Activated CD4-positive, CD25-positive, alpha-beta regulatory T cell treated with anti-CD3 and anti-CD28 coated beads, Interleukin-2, amount 50 U/mL, for 16 hours (primary cell): ENCODE measurements around the gene OXSR1.
"Not testable (repeated sequence)": the region's sequence is repeated elsewhere in the genome, so short reads cannot be mapped to it uniquely, and the experiment has no call there.

Experiments
- DNase-seq: peaks from one replicate; pipeline ENCODE4 v3.0.0-alpha.2; 2020; ENCODE audit warnings: low read depth, low spot score

The OXSR1 gene

GRCh38 chr3:38268087-38268486 lies 102.8 kb downstream of the OXSR1 start:
- DNase-seq, result no peak

DNA sequence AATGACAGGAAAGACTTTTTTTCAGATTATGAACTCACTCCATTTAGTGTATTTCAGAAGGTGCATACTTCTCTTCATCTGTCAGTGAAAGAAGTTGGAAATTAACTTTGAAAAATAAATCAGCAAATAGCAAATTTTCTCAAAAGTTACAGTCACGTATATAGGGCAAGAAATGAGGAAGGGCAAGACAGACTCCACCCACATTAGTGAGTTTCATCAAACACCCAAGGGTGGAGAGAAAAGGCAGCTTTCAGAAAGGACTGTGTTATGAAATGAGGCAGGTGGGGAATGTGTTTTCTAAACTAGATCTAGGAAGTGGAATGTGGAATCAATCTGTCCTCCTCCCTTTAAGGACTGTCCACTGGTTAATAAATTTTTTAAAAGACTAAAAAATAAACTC lies 103.2 kb downstream of the OXSR1 start:
- no peak for DNase-seq

GRCh38 chr3:38270606-38271005 lies 105.3 kb downstream of the OXSR1 start:
- DNase-seq, result no peak

- DNase-seq, result no peak
Observed at GRCh38 chr3:38271553-38271952, 106.2 kb downstream of the OXSR1 start.

- DNase-seq, result no peak
Observed at GRCh38 chr3:38274864-38275649, 109.7 kb downstream of the OXSR1 start.

GRCh38 chr3:38275658-38276057 lies 110.3 kb downstream of the OXSR1 start:
- DNase-seq, result no peak

DNA sequence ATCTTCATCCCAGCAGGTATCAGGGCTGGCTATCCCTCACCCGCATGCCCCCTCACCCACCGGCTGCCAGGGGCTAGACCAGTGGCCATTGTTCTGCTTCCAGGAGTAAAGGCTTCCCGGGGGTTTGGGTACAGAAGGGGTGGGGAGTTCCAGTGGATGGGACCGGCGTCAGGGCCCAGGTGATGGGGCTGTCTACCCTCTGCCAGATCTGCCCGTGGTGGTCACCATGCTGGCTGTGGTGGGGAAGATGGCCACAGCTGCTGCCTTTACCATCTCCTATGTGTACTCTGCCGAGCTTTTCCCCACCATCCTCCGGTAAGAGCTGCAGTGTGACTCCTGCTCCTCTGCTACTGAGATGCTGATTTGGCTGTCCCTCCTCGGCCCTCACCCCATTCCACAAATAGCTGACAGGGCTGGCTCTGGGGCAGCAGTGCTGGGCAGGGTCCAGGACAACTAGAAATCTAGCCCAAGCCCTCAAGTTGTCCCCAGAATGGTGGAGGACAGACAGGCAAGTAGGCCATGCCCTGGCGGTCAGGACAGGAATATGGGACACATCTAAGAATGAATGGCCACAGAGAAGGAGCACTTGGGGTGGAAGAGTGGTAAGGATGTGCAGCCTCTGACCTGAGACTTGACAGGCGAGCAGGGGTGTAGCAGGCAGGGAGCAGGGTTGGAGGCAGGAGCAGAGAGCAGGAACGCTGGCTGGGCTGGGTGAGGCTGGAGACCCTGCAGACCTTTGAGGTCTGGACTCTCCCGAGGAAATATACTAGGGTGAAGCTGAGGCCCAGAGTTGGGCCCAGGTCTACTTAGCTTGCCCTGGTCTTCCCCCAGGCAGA lies 111.0 kb downstream of the OXSR1 start:
- no peak for DNase-seq

DNA sequence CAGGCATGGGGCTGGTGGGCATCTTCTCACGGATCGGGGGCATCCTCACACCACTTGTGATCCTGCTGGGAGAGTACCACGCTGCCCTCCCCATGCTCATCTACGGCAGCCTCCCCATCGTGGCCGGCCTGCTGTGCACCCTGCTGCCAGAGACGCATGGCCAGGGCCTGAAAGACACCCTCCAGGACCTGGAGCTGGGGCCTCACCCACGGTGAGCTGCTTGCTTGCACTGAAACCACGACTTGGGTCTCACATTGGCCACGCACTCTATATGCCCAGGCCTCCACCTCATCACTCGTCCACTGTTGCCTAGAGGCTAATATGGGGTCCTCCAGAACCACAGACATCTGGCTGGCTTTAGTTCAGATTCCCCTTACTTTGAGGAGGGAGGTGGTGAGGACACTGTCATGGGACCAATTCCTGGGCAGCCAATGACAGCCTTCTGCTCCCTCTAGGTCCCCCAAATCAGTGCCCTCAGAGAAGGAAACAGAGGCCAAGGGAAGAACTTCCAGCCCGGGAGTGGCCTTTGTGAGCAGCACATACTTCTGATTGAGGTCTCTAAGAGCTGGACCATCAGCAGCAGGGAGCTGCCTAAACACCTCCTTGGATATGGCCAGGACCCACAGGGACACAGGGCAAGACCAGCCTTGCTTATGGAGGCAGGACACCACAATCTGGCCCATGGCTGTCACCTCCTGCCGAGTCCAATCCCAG lies 111.7 kb downstream of the OXSR1 start:
- DNase-seq, result no peak

DNA sequence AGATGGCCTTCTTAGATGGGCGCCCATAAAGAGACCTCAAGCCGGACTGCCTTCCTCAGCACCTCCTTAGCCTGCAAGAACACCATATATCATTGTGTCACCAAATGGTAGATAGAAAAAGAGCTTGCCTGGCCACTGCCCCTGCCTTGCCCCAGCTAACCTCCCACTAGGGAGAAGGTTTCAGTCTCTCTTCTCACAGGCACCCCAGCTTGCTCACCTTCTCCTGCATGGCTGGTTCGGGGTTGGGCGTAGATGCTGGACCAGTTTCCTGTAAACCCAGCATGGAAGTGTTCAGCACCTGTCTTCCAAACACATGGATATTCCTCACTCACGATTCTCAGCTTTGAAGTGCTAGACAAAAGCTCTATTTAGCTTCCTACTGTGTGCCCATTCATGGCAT lies 113.5 kb downstream of the OXSR1 start:
- DNase-seq, result no peak

GRCh38 chr3:38281895-38282686 lies 116.8 kb downstream of the OXSR1 start, which contains the start of gene SLC22A14:
TSS of gene SLC22A14 (plus strand) at chr3:38282294. CDS start at chr3:38306027, 23,733 bp downstream.
- no peak for DNase-seq

GRCh38 chr3:38283810-38284755 lies 118.7 kb downstream of the OXSR1 start:
- no peak for DNase-seq

GRCh38 chr3:38284756-38285150 lies 119.4 kb downstream of the OXSR1 start:
- no peak for DNase-seq

DNA sequence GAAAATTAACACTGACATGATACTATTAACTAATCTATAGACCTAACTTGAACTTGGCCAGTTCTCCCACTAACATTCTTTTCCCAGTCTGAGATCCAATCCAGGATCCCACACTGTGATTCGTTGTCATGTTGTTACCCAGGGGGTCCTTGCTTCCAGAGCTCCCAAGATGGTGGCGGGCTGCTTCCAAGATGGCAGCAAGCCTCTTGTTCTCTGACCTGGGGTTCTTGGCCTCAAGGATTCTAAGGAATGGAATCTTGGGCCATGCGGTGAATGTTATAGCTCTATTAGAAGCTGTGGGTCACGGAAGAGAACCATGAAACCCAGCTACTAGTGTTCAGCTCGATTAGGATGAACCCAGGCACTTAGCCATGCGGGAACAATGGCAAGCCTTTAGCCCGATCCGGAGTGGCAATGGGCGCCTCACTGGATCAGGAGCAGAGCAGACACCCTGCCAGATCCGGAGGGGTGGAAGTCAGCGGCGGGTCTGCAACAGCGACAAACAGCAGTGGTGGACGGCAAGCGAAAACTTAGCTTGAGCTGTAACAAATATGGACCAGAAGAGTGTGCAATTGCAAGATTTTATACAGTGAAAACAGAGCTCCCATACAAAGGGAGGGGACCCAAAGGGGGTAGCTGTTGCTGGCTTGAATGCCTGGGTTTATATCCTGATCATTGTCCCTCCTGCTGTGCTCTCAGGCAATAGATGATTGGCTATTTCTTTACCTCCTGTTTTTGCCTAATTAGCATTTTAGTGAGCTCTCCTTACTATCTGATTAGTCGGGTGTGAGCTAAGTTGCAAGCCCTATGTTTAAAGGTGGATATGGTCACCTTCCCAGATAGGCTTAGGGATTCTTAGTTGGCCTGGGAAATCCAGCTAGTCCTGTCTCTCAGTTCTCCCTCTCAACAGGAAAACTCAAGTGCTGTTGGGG lies 124.2 kb downstream of the OXSR1 start:
- not testable (repeated sequence) for DNase-seq

GRCh38 chr3:38297053-38297452 lies 131.7 kb downstream of the OXSR1 start:
- not testable (repeated sequence) for DNase-seq

- no peak for DNase-seq
Observed at GRCh38 chr3:38297537-38297936, 132.2 kb downstream of the OXSR1 start.

DNA sequence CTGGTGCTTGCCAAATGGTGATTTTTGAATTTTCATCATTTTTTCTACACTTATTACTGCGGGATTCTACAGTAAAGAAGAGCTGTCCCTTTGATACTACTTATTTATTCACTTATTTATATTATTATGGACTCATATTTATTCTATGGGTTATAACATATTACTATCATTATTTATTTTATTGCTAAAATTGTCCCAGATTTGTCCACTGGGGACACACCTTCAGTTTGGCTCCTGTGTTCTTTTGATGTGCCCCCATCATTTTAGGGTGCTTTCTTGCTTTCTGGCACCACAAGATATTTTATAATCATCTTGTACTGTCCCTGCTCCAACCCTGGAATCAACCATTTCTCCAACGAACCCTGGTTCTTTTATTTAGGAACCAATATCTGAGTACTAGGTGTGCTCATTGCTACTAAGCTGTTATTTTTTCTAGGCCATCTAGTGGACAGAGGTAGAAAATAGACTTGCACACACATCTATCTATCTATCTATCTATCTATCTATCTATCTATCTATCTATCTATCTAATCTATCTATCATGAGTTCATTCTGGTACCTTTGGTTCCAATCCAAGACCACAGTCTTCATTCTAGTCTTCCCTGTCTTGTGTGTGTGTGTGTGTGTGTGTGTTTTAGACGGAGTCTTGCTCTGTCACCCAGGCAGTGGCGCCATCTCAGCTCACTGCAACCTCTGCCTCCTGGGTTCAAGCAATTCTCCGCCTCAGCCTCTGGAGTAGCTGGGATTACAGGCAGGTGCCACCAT lies 132.8 kb downstream of the OXSR1 start:
- no peak for DNase-seq
